GM12891 (cell line): ENCODE data around the gene CMIP.

Experiments
- PAX5 ChIP-seq: IDR thresholded peaks from 2 replicates; pipeline ENCODE4 v1.6.1; 2011; ENCODE audit warnings: low read length, moderate library complexity, mild to moderate bottlenecking; ENCODE audit not compliant: insufficient read depth, severe bottlenecking
- POLR2A ChIP-seq: IDR thresholded peaks from 2 replicates; pipeline ENCODE4 v1.6.1; 2011; ENCODE audit warnings: low read depth, low read length, control low read depth

DNA sequence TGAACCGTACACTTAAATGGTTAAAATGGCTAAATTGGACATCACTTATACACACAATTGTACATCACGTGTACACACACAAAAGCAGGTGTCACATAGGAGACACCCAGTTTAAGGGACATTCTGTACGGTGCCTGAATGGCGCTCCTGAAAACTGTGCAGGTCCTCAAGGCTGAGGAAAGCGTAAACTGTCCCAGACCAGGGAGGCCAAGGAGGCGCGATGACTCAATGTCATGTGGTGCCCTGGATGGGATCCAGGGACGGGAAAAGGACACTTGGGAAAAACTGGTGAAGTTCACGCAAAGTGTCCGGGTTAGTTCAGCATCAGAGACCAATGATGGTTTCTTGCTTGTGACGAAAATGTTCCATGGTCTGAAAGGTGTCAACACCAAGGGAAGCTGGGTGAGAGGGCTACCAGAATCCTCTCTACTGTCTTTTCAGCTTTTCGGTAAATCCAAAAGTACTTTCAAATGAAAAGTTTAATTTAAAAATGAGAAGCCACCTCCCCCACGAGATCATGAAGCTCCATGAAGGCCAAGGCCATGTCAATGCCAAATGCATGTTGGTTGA is 112.2 kb downstream of the CMIP start:
- no peak for TF ChIP-seq PAX5
- no peak for TF ChIP-seq POLR2A
